Fibroblast of skin of left biceps (primary cell): ENCODE data around the gene ATP9B.

ENCODE experiments used
- DNase-seq, 2 experiments: peaks; one replicate each; pipeline ENCODE4 v3.0.0-alpha.2; 2013; ENCODE audit warnings: low read depth in 2 of 2

The ATP9B gene

GRCh38 chr18:79427368-79428225 is 358.4 kb downstream of the ATP9B start:
- DNase-seq, result no peak
